SK-MEL-5 (cell line): ENCODE measurements around the gene PRR13. TPM values are rescaled to one million over a fixed set of nuclear protein-coding genes. Genes with fewer than 3 reads are reported as not detected.

ENCODE experiments used
- DNase-seq: peaks from one replicate; pipeline ENCODE4 v3.0.0-alpha.2; 2016; ENCODE audit warnings: low read depth, low spot score
- in situ Hi-C: cut with HindIII; loops from 2 replicates; pipeline ENCODE4 v1.10.0; 2016; ENCODE audit warnings: low sequenced_read_pairs, high pct_unique_total_duplicates, low pct_unique_long_range_greater_than_20kb
- total RNA-seq: library from RNA; depleted of rRNA; stranded (reverse); fragments of >200 nt; shearing (Covaris generic); gene quantifications from 2 replicates; pipeline ENCODE4 v1.2.3, GENCODE V29; 2014; rRNA removed

PRR13 gene
- total RNA-seq, 1 experiment from 2014 or later: 106 TPM

DNA sequence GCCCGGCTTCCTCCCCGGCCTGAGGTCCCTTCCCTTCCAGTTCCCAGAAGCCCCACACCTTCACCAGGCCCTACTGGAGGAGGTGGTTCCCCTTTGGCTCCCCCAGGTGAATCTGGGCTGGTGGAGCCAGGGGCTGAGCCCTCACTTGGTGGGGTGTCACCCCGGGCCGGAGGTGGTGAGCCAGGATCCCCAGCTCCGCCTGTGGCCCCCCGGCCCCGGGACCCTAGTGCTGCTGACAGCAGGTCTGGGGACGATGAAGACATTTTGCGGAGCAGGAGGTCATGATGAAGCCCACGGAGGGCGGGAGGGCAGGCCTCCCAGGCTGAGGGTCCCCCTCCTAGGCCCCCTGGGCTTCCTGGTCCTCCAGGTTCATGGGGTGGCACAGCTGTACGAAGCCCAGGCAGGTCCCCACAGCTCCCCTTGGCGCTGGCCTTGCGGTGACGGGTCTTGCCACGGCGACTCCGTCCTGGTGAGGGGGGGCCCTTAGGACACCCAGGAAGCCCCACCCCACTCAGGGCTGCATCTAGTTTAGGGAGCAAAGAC lies 41.2 kb downstream of the PRR13 start:
- in situ Hi-C loops: no loop called here
- no peak for DNase-seq

GRCh38 chr12:53483225-53483978 lies 41.9 kb downstream of the PRR13 start:
- no peak for DNase-seq
- in situ Hi-C loops: no loop called here

- in situ Hi-C loops: no loop called here
- DNase-seq: no peak
Measured at GRCh38 chr12:53483979-53484377, 42.4 kb downstream of the PRR13 start.

DNA sequence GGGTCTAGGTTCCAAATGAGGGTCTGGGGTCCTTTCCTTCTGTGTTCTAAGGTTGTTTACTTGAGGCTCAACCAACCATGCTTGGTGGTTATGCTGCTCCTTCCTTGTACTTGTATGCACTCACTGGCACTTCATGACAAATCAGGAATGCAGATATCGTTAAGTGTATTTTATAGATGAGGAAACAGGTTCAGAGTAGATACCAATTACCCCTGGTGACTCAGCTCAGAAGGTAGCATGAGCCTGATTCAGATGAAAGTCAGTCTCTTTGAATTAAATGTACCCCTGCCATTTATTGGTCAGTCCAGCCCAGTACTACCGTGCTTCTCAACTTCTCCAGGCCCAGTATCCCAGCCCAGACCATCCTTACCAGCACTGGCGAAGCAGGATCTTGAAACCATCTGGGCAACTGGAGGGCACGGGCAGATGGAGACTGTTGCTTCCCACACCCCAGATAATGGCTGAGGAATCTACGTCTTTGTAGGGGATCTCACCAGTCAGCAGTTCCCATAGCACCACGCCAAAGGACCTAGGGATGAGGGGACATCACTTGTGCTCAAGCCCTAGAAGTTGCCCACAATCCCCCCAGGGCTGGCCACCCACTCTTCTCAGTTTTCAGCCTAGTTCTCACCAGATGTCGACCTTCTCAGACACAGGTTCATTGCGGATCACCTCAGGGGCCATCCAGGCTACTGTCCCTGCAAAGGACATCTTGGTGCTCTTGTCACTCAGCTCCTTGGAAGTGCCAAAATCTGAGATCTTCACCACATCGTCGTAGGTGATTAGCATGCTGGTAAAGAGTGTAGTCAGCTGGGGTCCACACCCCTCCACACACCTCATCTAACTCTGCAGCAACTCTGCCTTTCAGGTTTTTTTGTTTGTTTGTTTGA lies 43.4 kb downstream of the PRR13 start:
- no peak for DNase-seq
- in situ Hi-C loops: no loop called here

GRCh38 chr12:53485955-53486735 lies 44.6 kb downstream of the PRR13 start:
- DNase-seq: no peak
- in situ Hi-C loops: no loop called here

DNA sequence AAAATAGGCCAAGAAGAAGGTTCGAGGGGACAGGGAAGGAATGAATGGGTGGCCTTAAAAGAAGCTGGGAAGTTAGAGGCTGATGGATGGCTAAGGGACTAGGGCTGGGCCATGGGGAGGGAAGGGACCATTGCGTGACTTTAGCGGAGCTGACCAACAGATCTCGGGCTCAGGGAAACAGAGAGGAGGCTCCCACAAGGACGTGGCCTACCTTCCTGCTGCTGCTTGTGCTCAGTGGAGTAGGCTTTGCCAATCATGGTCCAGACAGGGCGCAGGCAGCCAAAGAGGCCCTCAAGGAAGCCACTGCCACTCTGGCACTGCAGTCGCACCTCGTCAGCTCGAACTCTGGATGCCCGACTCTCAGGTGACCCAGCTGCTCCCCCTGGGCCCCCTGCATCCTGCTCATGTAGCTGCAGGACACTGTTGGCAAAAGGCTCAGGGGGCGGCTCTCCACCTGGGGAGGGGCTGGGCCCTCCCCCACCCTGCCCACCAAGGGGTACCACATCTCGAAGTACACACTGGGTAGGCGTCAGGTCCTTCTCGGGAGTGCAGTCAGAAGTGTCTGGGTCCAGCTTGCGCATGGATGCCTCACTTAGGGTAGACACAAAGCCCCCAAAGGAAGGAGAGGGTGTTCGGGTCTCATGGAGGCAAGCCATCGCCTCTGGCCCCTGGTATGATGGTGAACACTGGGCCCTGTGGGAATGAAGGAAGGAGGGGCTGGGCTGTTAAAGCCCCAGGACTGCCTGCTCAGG lies 45.4 kb downstream of the PRR13 start:
- no peak for DNase-seq
- in situ Hi-C loops: no loop called here

- in situ Hi-C loops: no loop called here
- DNase-seq: no peak
Measured at GRCh38 chr12:53489242-53489864, 47.8 kb downstream of the PRR13 start.

- no peak for DNase-seq
- in situ Hi-C loops: no loop called here
Measured at GRCh38 chr12:53492188-53492587, 50.7 kb downstream of the PRR13 start.

GRCh38 chr12:53492830-53493609 lies 51.5 kb downstream of the PRR13 start:
- peak; percentile 93 for DNase-seq
- in situ Hi-C loops: no loop called here

GRCh38 chr12:53493610-53494391 lies 52.3 kb downstream of the PRR13 start:
- DNase-seq: no peak
- in situ Hi-C loops: no loop called here

Other genes with a start within 250 kb of the PRR13 start
- 18.8 and 29.2 TPM in 2 replicates for gene ITGB7, start 234.5 kb upstream of the PRR13 start, total RNA-seq
- 5.6 and 7.0 TPM in 2 replicates for gene RARG, start 209.5 kb upstream of the PRR13 start, total RNA-seq
- gene ESPL1, start 173.4 kb upstream of the PRR13 start, total RNA-seq: 8.3 and 9.2 TPM in 2 replicates
- gene PFDN5, start 146.2 kb upstream of the PRR13 start, total RNA-seq: 531 and 559 TPM in 2 replicates
- gene MYG1, start 142.0 kb upstream of the PRR13 start, total RNA-seq: 59.4 and 61.3 TPM in 2 replicates
- gene AAAS, start 120.1 kb upstream of the PRR13 start, total RNA-seq: 72.2 and 73.3 TPM in 2 replicates
- gene SP7, start 105.4 kb upstream of the PRR13 start, total RNA-seq: not detected in 2 replicates
- gene SP1, start 61.6 kb upstream of the PRR13 start, total RNA-seq: 38.9 and 40.5 TPM in 2 replicates
- 0.13 TPM in 1 of 2 replicates, not detected in the other for gene AMHR2, start 17.9 kb upstream of the PRR13 start, total RNA-seq
- 165 and 176 TPM in 2 replicates for gene PCBP2, start 10.4 kb downstream of the PRR13 start, total RNA-seq
- 10.1 and 11.4 TPM in 2 replicates for gene MAP3K12, start 57.7 kb downstream of the PRR13 start, total RNA-seq
- gene TARBP2, start 59.5 kb downstream of the PRR13 start, total RNA-seq: 57.3 and 62.8 TPM in 2 replicates
- not detected in 2 replicates for gene NPFF, start 65.8 kb downstream of the PRR13 start, total RNA-seq
- gene ATF7, start 184.6 kb downstream of the PRR13 start, total RNA-seq: 10.2 and 11.8 TPM in 2 replicates
- gene ATP5MC2, start 234.3 kb downstream of the PRR13 start, total RNA-seq: 503 and 579 TPM in 2 replicates